OCI-LY1 (cell line): ENCODE measurements around the gene ZBBX.

Source experiments
- H2AFZ ChIP-seq: fragments of 200-600 bp; sonication (generic), shearing (Covaris generic); 2 replicates; pipeline ENCODE4 v1.6.0; 2014; ENCODE audit warnings: antibody characterized with exemption, mild to moderate bottlenecking, low read length
- H3F3A ChIP-seq: fragments of 200-600 bp; sonication (generic), shearing (Covaris generic); 2 replicates; pipeline ENCODE4 v1.6.0; 2014; ENCODE audit warnings: mild to moderate bottlenecking, antibody characterized with exemption, low read length, moderate library complexity; ENCODE audit not compliant: insufficient read depth
- H3K27ac ChIP-seq: fragments of 200-600 bp; sonication (generic); 2 replicates; pipeline ENCODE4 v1.5.1; 2014; ENCODE audit warnings: low read length, mixed run types, mild to moderate bottlenecking, low read depth; ENCODE audit not compliant: poor library complexity, severe bottlenecking
- H3K27me3 ChIP-seq: fragments of 200-600 bp; sonication (generic); 2 replicates; pipeline ENCODE4 v1.6.0; 2014; ENCODE audit warnings: antibody characterized with exemption, mild to moderate bottlenecking, low read length, moderate library complexity; ENCODE audit not compliant: insufficient read depth
- H3K36me3 ChIP-seq: fragments of 200-600 bp; sonication (generic); 2 replicates; pipeline ENCODE4 v1.6.1; 2014; ENCODE audit warnings: mild to moderate bottlenecking, antibody characterized with exemption, low read length, moderate library complexity, mixed read lengths; ENCODE audit not compliant: insufficient read depth
- H3K4me1 ChIP-seq: fragments of 200-600 bp; sonication (generic); 2 replicates; pipeline ENCODE4 v1.5.1; 2014; ENCODE audit warnings: mild to moderate bottlenecking, low read length, moderate library complexity; ENCODE audit not compliant: insufficient read depth, severe bottlenecking
- H3K4me2 ChIP-seq: fragments of 200-600 bp; sonication (generic), shearing (Covaris generic); 2 replicates; pipeline ENCODE4 v1.6.1; 2014; ENCODE audit warnings: low read length
- H3K4me3 ChIP-seq: fragments of 200-600 bp; sonication (generic); 2 replicates; pipeline ENCODE4 v1.5.1; 2014; ENCODE audit warnings: low read length, low read depth, mild to moderate bottlenecking, mixed read lengths; ENCODE audit not compliant: poor library complexity, severe bottlenecking
- H3K79me2 ChIP-seq: fragments of 200-600 bp; shearing (Covaris generic); 2 replicates; pipeline ENCODE4 v1.6.1; 2016; ENCODE audit warnings: mixed run types, low read length, mixed read lengths; ENCODE audit not compliant: insufficient read depth
- H3K9ac ChIP-seq: fragments of 200-600 bp; sonication (generic), shearing (Covaris generic); 2 replicates; pipeline ENCODE4 v1.6.1; 2014; ENCODE audit warnings: mild to moderate bottlenecking, low read length, mixed read lengths
- H3K9me2 ChIP-seq: fragments of 200-600 bp; sonication (generic), shearing (Covaris generic); 2 replicates; pipeline ENCODE4 v1.6.1; 2014; ENCODE audit warnings: low read depth, mild to moderate bottlenecking, low read length, mixed read lengths
- H3K9me3 ChIP-seq: fragments of 200-600 bp; shearing (Covaris generic); 2 replicates; pipeline ENCODE4 v1.6.1; 2014; ENCODE audit warnings: low read length, mixed read lengths
- H4K20me1 ChIP-seq: fragments of 200-600 bp; sonication (generic), shearing (Covaris generic); 2 replicates; pipeline ENCODE4 v1.6.0; 2016; ENCODE audit warnings: mild to moderate bottlenecking, low read length; ENCODE audit not compliant: insufficient read depth
- CTCF ChIP-seq: fragments of 200-600 bp; sonication (generic), shearing (Covaris generic); IDR thresholded peaks from 2 replicates; pipeline ENCODE4 v1.5.1; 2017; ENCODE audit warnings: mild to moderate bottlenecking, antibody characterized with exemption, low read length, moderate library complexity, mixed read lengths
- EZH2 ChIP-seq: fragments of 200-600 bp; sonication (generic), shearing (Covaris generic); IDR thresholded peaks from 2 replicates; pipeline ENCODE4 v1.8.0; 2017; ENCODE audit warnings: borderline replicate concordance, mixed run types, mild to moderate bottlenecking, antibody characterized with exemption, low read length, moderate library complexity, mixed read lengths

Gene ZBBX

GRCh38 chr3:167287308-167287707 is 92.8 kb downstream of the ZBBX start:
- no peaks in the 10 kb centered on the region for H3K27me3 ChIP-seq
- H2AFZ ChIP-seq, result no peak overlapping the region
- H3K79me2 ChIP-seq, result no peaks in the 10 kb centered on the region
- no peak overlapping the region for H3K9ac ChIP-seq
- H3K36me3 ChIP-seq, result no peaks in the 10 kb centered on the region
- H3K9me2 ChIP-seq, result peaks cover 4% of the 10 kb centered on the region; the same call in 1 of the 2 replicates
- no peaks in the 10 kb centered on the region for H3K9me3 ChIP-seq
- H4K20me1 ChIP-seq, result no peaks in the 10 kb centered on the region
- H3K4me3 ChIP-seq, result no peak overlapping the region
- no peaks in the 10 kb centered on the region for H3K4me1 ChIP-seq
- TF ChIP-seq EZH2 (no peak), CTCF (no peak)
- no peak overlapping the region for H3K27ac ChIP-seq
- H3K4me2 ChIP-seq, result no peak overlapping the region
- no peaks in the 10 kb centered on the region for H3F3A ChIP-seq

GRCh38 chr3:167274141-167274874 is 105.8 kb downstream of the ZBBX start:
- H2AFZ ChIP-seq, result no peak overlapping the region
- no peak for TF ChIP-seq CTCF
- TF ChIP-seq EZH2, result no peak
- no peak overlapping the region for H3K4me2 ChIP-seq
- H3K4me3 ChIP-seq, result no peak overlapping the region
- no peaks in the 10 kb centered on the region for H3F3A ChIP-seq
- H3K27ac ChIP-seq, result no peak overlapping the region
- H3K27me3 ChIP-seq, result no peaks in the 10 kb centered on the region
- no peaks in the 10 kb centered on the region for H3K4me1 ChIP-seq
- no peaks in the 10 kb centered on the region for H3K9me2 ChIP-seq
- H3K9ac ChIP-seq, result no peak overlapping the region
- no peaks in the 10 kb centered on the region for H3K36me3 ChIP-seq
- H4K20me1 ChIP-seq, result no peaks in the 10 kb centered on the region
- no peaks in the 10 kb centered on the region for H3K79me2 ChIP-seq
- no peaks in the 10 kb centered on the region for H3K9me3 ChIP-seq

GRCh38 chr3:167253037-167253436 is 127.1 kb downstream of the ZBBX start:
- Histone ChIP-seq H3K9ac (no peak overlapping the region), H3K4me2 (no peak overlapping the region)

More at GRCh38 chr3:167253037-167253436, 127.1 kb downstream of the ZBBX start:
- TF ChIP-seq CTCF (no peak), EZH2 (no peak)
- no peaks in the 10 kb centered on the region for H3K9me2 ChIP-seq
- no peaks in the 10 kb centered on the region for H3K27me3 ChIP-seq
- no peaks in the 10 kb centered on the region for H3K9me3 ChIP-seq
- no peaks in the 10 kb centered on the region for H3F3A ChIP-seq
- no peaks in the 10 kb centered on the region for H3K79me2 ChIP-seq
- no peak overlapping the region for H3K4me3 ChIP-seq
- H3K27ac ChIP-seq, result no peak overlapping the region
- H2AFZ ChIP-seq, result no peak overlapping the region
- no peaks in the 10 kb centered on the region for H4K20me1 ChIP-seq
- H3K36me3 ChIP-seq, result no peaks in the 10 kb centered on the region
- peaks cover 5% of the 10 kb centered on the region for H3K4me1 ChIP-seq
